HepG2 (cell line): ENCODE results near the gene SPARC. TPM values are rescaled to one million over a fixed set of nuclear protein-coding genes. Genes with fewer than 3 reads are reported as not detected.

Experiments
- ATAC-seq: fragments of 200-7000 bp; cut with Tn5 transposase; 3 replicates; pipeline ENCODE4 v1.9.1; 2020; ENCODE audit warnings: mild to moderate bottlenecking, moderate library complexity
- BruUV-seq: library from RNA; stranded (reverse); fragments of 400-500 nt; replicated peaks from 2 replicates; lab custom pipeline; 2021; lab: Mats Ljungman, UMichigan
- CTCF ChIA-PET: fragments of 300-600 bp; formaldehyde crosslinking; extraction: SDS; loops from one replicate; lab custom pipeline; 2021; ENCODE audit warnings: low total read pairs, inconsistent platforms, low intra/inter-chr PET ratio; lab: Yijun Ruan, JAX
- POLR2A ChIA-PET: fragments of 350-600 bp; sonication (Branson Sonifier 250); formaldehyde crosslinking; loops from one replicate; lab custom pipeline; 2020; ENCODE audit warnings: antibody characterized with exemption, inconsistent platforms; lab: Yijun Ruan, JAX
- DNase-seq: peaks from one replicate; pipeline ENCODE4 v3.0.0-alpha.2; 2015; ENCODE audit warnings: low spot score
- FAIRE-seq: peaks from 3 replicates; lab custom pipeline; 2011; peaks lifted over from hg19 to GRCh38; lab: Jason Lieb, UNC
- H2AFZ ChIP-seq: one replicate; pipeline ENCODE4 v1.6.1; 2011; ENCODE audit warnings: low read length, inconsistent platforms
- H3K27ac ChIP-seq: fragments of 300-600 bp; 3 replicates; pipeline ENCODE4 v1.8.0; 2011; ENCODE audit warnings: mixed run types, mild to moderate bottlenecking, mixed read lengths, low read length, inconsistent platforms; ENCODE audit not compliant: insufficient read depth; ENCODE audit errors: extremely low read length
- H3K27me3 ChIP-seq, 2 experiments: fragments of 200-600 bp in 1 of 2; 2 replicates in 1 of 2; 3 replicates in 1 of 2; pipeline versions ENCODE4 v1.6.0 to v1.8.0; 2011; ENCODE audit warnings: low read length in 2 of 2, mild to moderate bottlenecking in 2 of 2, moderate library complexity in 2 of 2, inconsistent platforms in 1 of 2; ENCODE audit not compliant: insufficient read depth in 2 of 2, control insufficient read depth in 1 of 2
- H3K36me3 ChIP-seq, 2 experiments: fragments of 200-600 bp in 1 of 2; replicated peaks in 1 of 2; 2 replicates in 1 of 2; 3 replicates in 1 of 2; pipeline versions ENCODE4 v1.5.1 to v1.8.0; 2011; ENCODE audit warnings: low read length in 2 of 2, inconsistent platforms in 1 of 2; ENCODE audit not compliant: insufficient read depth in 2 of 2, control insufficient read depth in 1 of 2
- H3K4me1 ChIP-seq: 2 replicates; pipeline ENCODE4 v1.5.1; 2012; ENCODE audit warnings: low read length, inconsistent platforms; ENCODE audit not compliant: insufficient read depth
- H3K4me2 ChIP-seq: 2 replicates; pipeline ENCODE4 v1.6.0; 2011; ENCODE audit warnings: low read depth, low read length, inconsistent platforms
- H3K4me3 ChIP-seq, 3 experiments: fragments of 200-600 bp in 1 of 3; sonication (generic), shearing (Covaris generic) in 1 of 3; replicated peaks in 1 of 3; 2 replicates each; pipeline ENCODE4 v1.5.1; 2011 to 2016; ENCODE audit warnings: low read length in 3 of 3, inconsistent platforms in 2 of 3, low read depth in 2 of 3, mild to moderate bottlenecking in 2 of 3, control low read depth in 1 of 3, mixed read lengths in 1 of 3; ENCODE audit not compliant: insufficient read depth in 1 of 3
- H3K79me2 ChIP-seq: one replicate; pipeline ENCODE4 v1.6.1; 2011; ENCODE audit warnings: low read length, inconsistent platforms; ENCODE audit not compliant: insufficient read depth
- H3K9ac ChIP-seq: 2 replicates; pipeline ENCODE4 v1.6.0; 2011; ENCODE audit warnings: mild to moderate bottlenecking, low read depth, low read length, inconsistent platforms; ENCODE audit not compliant: insufficient read depth
- H3K9me3 ChIP-seq: 2 replicates; pipeline ENCODE4 v1.5.1; 2012; ENCODE audit warnings: mild to moderate bottlenecking, low read length
- H4K20me1 ChIP-seq: 2 replicates; pipeline ENCODE4 v1.6.0; 2011; ENCODE audit warnings: inconsistent platforms, mild to moderate bottlenecking, low read length, moderate library complexity; ENCODE audit not compliant: insufficient read depth
- CENPT ChIP-seq: sonication (generic); formaldehyde crosslinking; IDR thresholded peaks from 2 replicates; pipeline ENCODE4 v1.8.0; 2022; ENCODE audit warnings: low read depth, mild to moderate bottlenecking, moderate library complexity, missing genetic modification reagents
- HHEX ChIP-seq: IDR thresholded peaks from 2 replicates; pipeline ENCODE4 v1.6.1; 2016; ENCODE audit warnings: control low read depth
- HOXA9 ChIP-seq: sonication (generic); formaldehyde crosslinking; IDR thresholded peaks from 2 replicates; pipeline ENCODE4 v1.8.1; 2022; ENCODE audit warnings: missing genetic modification reagents, mild to moderate bottlenecking, moderate library complexity, borderline replicate concordance
- KDM6A ChIP-seq: IDR thresholded peaks from 2 replicates; pipeline ENCODE4 v1.6.1; 2016; ENCODE audit warnings: low read depth
- ONECUT2 ChIP-seq: sonication (generic); formaldehyde crosslinking; IDR thresholded peaks from 2 replicates; pipeline ENCODE4 v1.4.0; 2020; ENCODE audit warnings: missing genetic modification reagents
- SIN3A ChIP-seq: IDR thresholded peaks from 2 replicates; pipeline ENCODE4 v1.6.1; 2011; ENCODE audit warnings: low read depth, mild to moderate bottlenecking, control low read depth, low read length, borderline replicate concordance
- TBX2 ChIP-seq: sonication (generic); formaldehyde crosslinking; IDR thresholded peaks from 2 replicates; pipeline ENCODE4 v1.5.0; 2020; ENCODE audit warnings: missing genetic modification reagents, mild to moderate bottlenecking, borderline replicate concordance
- XRCC5 ChIP-seq: fragments of 200-400 bp; formaldehyde crosslinking; optimal IDR thresholded peaks from 2 replicates; pipeline ENCODE3; 2017; ENCODE audit warnings: mild to moderate bottlenecking, low read length
- ZFP82 ChIP-seq: sonication (generic); formaldehyde crosslinking; IDR thresholded peaks from 2 replicates; pipeline ENCODE4 v1.5.1; 2020; ENCODE audit warnings: mild to moderate bottlenecking, missing genetic modification reagents, borderline replicate concordance
- ZNF792 ChIP-seq: IDR thresholded peaks from 2 replicates; pipeline ENCODE4 v1.6.1; 2016
- WGBS: methylation state at CpG from one replicate; pipeline ENCODE4 v1.1.6; 2017; ENCODE audit warnings: low lambda C conversion rate; 5-methylcytosine and 5-hydroxymethylcytosine counted together
- in situ Hi-C: cut with HindIII; loops from 2 replicates; pipeline ENCODE4 v1.10.0; 2017; ENCODE audit warnings: low pct_unique_long_range_greater_than_20kb; ENCODE audit not compliant: extremely low pct_ligation_motif_present
- intact Hi-C: fragments of 100-400 bp; cut with micrococcal nuclease; formaldehyde crosslinking; loops from one replicate; pipeline ENCODE4 v1.10.0; 2022; ENCODE audit not compliant: unreplicated experiment
- polyA plus RNA-seq, 8 experiments: library from polyadenylated mRNA; depleted of rRNA in 3 of 8; stranded (reverse) in 7 of 8; unstranded in 1 of 8; fragments of >200 nt; fragmentation: Illumina TruSeq in 4 of 8; extraction: Trizol in 4 of 8; gene quantifications; 2 replicates each; pipeline versions ENCODE4 v1.2.1 to v1.2.3, GENCODE V29; 2011 to 2016; ENCODE audit warnings: low read depth in 4 of 8, missing spikeins in 1 of 8, mixed read lengths in 1 of 8; ENCODE audit not compliant: insufficient read depth in 1 of 8
- total RNA-seq, 5 experiments: library from RNA; depleted of rRNA; stranded (reverse); fragments of >200 nt; fragmentation: Illumina TruSeq; extraction: Trizol; gene quantifications; 2 replicates each; pipeline ENCODE4 v1.2.3, GENCODE V29; 2016; ENCODE audit warnings: low read depth in 1 of 5
- TF ChIP-seq, protein P1 (sequence below): sonication (generic); formaldehyde crosslinking; IDR thresholded peaks from 2 replicates; pipeline ENCODE4 v1.4.0; 2020; ENCODE audit warnings: missing genetic modification reagents
- TF ChIP-seq, protein P2 (sequence below): sonication (generic); formaldehyde crosslinking; conservative IDR thresholded peaks from 2 replicates; pipeline ENCODE4 v1.4.0; 2020; ENCODE audit warnings: mild to moderate bottlenecking, missing genetic modification reagents, moderate library complexity
- TF ChIP-seq, protein P3 (sequence below): sonication (generic); formaldehyde crosslinking; IDR thresholded peaks from 2 replicates; pipeline ENCODE4 v1.4.0; 2020; ENCODE audit warnings: mild to moderate bottlenecking, missing genetic modification reagents
- TF ChIP-seq, protein P4 (sequence below): sonication (generic); formaldehyde crosslinking; IDR thresholded peaks from 2 replicates; pipeline ENCODE4 v1.5.0; 2020; ENCODE audit warnings: missing genetic modification reagents
- TF ChIP-seq, protein P5 (sequence below): sonication (generic); formaldehyde crosslinking; IDR thresholded peaks from 2 replicates; pipeline ENCODE4 v1.4.0; 2020; ENCODE audit warnings: missing genetic modification reagents, low read depth, mild to moderate bottlenecking, borderline replicate concordance

The SPARC gene
- total and polyA plus RNA-seq, 2 of the 13 experiments (the other 11 are each of a cell fraction or from before 2014, with no cell fraction given) = 76.7 to 192 TPM

DNA sequence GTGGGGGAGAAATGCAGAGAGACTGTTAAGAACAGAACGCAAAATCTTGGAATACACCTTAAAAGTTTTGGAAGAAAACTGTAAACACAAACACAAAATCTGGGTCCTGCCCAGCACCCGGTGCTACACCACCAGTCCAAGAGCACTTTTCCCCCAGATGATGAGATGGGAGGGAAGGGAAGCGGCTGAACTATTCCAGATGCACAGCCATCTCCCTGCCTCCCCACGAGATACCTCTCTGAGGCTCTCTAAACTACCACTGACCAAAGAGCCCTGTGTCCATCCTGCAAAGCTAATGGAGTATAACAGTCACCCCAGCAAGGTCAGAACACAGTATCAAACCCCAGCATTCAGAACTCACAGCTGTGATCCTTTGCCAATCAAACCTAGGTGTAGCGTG lies 8.0 kb downstream of the SPARC start:
- Histone ChIP-seq H3K4me3 (no peak overlapping the region), H3K79me2 (no peaks in the 10 kb centered on the region), H3K36me3 (no peaks in the 10 kb centered on the region), H4K20me1 (no peaks in the 10 kb centered on the region), H3K9me3 (no peaks in the 10 kb centered on the region)
- TF ChIP-seq ZNF792 = no peak
- no peak for TF ChIP-seq HOXA9 (CRISPR knock-in tag)
- TF ChIP-seq HHEX (CRISPR knock-in tag) = no peak
- TF ChIP-seq TBX2 (CRISPR knock-in tag) = no peak
- no peak for TF ChIP-seq ONECUT2
- TF ChIP-seq KDM6A (CRISPR knock-in tag) = no peak
- TF ChIP-seq CENPT (CRISPR knock-in tag) = no peak
- TF ChIP-seq, protein P1, sequence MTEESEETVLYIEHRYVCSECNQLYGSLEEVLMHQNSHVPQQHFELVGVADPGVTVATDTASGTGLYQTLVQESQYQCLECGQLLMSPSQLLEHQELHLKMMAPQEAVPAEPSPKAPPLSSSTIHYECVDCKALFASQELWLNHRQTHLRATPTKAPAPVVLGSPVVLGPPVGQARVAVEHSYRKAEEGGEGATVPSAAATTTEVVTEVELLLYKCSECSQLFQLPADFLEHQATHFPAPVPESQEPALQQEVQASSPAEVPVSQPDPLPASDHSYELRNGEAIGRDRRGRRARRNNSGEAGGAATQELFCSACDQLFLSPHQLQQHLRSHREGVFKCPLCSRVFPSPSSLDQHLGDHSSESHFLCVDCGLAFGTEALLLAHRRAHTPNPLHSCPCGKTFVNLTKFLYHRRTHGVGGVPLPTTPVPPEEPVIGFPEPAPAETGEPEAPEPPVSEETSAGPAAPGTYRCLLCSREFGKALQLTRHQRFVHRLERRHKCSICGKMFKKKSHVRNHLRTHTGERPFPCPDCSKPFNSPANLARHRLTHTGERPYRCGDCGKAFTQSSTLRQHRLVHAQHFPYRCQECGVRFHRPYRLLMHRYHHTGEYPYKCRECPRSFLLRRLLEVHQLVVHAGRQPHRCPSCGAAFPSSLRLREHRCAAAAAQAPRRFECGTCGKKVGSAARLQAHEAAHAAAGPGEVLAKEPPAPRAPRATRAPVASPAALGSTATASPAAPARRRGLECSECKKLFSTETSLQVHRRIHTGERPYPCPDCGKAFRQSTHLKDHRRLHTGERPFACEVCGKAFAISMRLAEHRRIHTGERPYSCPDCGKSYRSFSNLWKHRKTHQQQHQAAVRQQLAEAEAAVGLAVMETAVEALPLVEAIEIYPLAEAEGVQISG = no peak
- TF ChIP-seq, protein P2, sequence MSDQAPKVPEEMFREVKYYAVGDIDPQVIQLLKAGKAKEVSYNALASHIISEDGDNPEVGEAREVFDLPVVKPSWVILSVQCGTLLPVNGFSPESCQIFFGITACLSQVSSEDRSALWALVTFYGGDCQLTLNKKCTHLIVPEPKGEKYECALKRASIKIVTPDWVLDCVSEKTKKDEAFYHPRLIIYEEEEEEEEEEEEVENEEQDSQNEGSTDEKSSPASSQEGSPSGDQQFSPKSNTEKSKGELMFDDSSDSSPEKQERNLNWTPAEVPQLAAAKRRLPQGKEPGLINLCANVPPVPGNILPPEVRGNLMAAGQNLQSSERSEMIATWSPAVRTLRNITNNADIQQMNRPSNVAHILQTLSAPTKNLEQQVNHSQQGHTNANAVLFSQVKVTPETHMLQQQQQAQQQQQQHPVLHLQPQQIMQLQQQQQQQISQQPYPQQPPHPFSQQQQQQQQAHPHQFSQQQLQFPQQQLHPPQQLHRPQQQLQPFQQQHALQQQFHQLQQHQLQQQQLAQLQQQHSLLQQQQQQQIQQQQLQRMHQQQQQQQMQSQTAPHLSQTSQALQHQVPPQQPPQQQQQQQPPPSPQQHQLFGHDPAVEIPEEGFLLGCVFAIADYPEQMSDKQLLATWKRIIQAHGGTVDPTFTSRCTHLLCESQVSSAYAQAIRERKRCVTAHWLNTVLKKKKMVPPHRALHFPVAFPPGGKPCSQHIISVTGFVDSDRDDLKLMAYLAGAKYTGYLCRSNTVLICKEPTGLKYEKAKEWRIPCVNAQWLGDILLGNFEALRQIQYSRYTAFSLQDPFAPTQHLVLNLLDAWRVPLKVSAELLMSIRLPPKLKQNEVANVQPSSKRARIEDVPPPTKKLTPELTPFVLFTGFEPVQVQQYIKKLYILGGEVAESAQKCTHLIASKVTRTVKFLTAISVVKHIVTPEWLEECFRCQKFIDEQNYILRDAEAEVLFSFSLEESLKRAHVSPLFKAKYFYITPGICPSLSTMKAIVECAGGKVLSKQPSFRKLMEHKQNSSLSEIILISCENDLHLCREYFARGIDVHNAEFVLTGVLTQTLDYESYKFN (CRISPR knock-in tag) = no peak
- TF ChIP-seq, protein P3, sequence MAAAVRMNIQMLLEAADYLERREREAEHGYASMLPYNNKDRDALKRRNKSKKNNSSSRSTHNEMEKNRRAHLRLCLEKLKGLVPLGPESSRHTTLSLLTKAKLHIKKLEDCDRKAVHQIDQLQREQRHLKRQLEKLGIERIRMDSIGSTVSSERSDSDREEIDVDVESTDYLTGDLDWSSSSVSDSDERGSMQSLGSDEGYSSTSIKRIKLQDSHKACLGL (CRISPR knock-in tag) = no peak
- TF ChIP-seq, protein P4, sequence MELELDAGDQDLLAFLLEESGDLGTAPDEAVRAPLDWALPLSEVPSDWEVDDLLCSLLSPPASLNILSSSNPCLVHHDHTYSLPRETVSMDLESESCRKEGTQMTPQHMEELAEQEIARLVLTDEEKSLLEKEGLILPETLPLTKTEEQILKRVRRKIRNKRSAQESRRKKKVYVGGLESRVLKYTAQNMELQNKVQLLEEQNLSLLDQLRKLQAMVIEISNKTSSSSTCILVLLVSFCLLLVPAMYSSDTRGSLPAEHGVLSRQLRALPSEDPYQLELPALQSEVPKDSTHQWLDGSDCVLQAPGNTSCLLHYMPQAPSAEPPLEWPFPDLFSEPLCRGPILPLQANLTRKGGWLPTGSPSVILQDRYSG (CRISPR knock-in tag) = no peak
- no peak for TF ChIP-seq SIN3A
- TF ChIP-seq ZFP82 (CRISPR knock-in tag) = no peak
- TF ChIP-seq XRCC5 = no peak
- TF ChIP-seq, protein P5, sequence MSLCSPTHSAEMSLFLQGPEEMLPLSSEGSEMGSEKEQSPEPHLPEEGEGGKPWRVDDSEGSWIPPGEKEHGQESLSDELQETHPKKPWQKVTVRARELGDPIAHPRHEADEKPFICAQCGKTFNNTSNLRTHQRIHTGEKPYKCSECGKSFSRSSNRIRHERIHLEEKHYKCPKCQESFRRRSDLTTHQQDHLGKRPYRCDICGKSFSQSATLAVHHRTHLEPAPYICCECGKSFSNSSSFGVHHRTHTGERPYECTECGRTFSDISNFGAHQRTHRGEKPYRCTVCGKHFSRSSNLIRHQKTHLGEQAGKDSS = no peak
- TF ChIP-seq, all 625 proteins: peak for 0
- CTCF ChIA-PET = no interaction called here
- H3K27me3 ChIP-seq = no peaks in the 10 kb centered on the region
- no peak overlapping the region for H3K4me2 ChIP-seq
- no peak for ATAC-seq
- intact Hi-C loops = no loop called here
- H3K4me1 ChIP-seq = no peaks in the 10 kb centered on the region
- no peak for FAIRE-seq
- H3K27ac ChIP-seq = no peak overlapping the region
- no peak overlapping the region for H3K9ac ChIP-seq
- DNase-seq = no peak
- no TSS peak for BruUV-seq
- H2AFZ ChIP-seq = no peak overlapping the region
- POLR2A ChIA-PET = no interaction called here
- in situ Hi-C loops = no loop called here
- 71% methylated on average over 4 of the region's 5 CpGs for WGBS
